Measurements from ENCODE around the gene UBTD2. TPM values are rescaled to one million over a fixed set of nuclear protein-coding genes. Genes with fewer than 3 reads are reported as not detected.

Gene UBTD2
- total RNA-seq, 2 experiments from 2014 or later = 7.9 to 8.3 TPM

- DNase-seq = no peak
- Mint-ChIP-seq H3K36me3 (ENCODE audit: low read depth) (peaks cover 51% of the 10 kb centered on the region), H3K27ac (peak overlapping the region; percentile 84), H3K9me3 (no peaks in the 10 kb centered on the region), H3K4me3 (no peak overlapping the region), H3K4me1 (ENCODE audit: low read depth) (peaks cover 78% of the 10 kb centered on the region), H3K27me3 (no peaks in the 10 kb centered on the region)
- ATAC-seq = no peak
- CTCF ChIA-PET = no interaction called here
- TF ChIP-seq CTCF (IDR thresholded peaks at IDR 0.05) = no peak
- POLR2A ChIA-PET = interaction anchor here (0.6 to 1.1 kb wide), 2 partner anchors 26 to 37 kb away, joined by 3 to 4 read pairs; no protein-coding TSS in a partner anchor
- intact Hi-C loops (cut with micrococcal nuclease) = no loop called here
Measured at GRCh38 chr5:172169216-172169615, 114.3 kb downstream of the UBTD2 start.

- H3K36me3 Mint-ChIP-seq (ENCODE audit: low read depth) = peaks cover 42% of the 10 kb centered on the region
- no peak for DNase-seq
- CTCF ChIA-PET = no interaction called here
Measured at GRCh38 chr5:172168311-172168710, 115.3 kb downstream of the UBTD2 start.

GRCh38 chr5:172167895-172168294 is 115.7 kb downstream of the UBTD2 start:
- Mint-ChIP-seq H3K27me3 (no peaks in the 10 kb centered on the region), H3K4me1 (ENCODE audit: low read depth) (peaks cover 75% of the 10 kb centered on the region), H3K36me3 (ENCODE audit: low read depth) (peaks cover 41% of the 10 kb centered on the region), H3K4me3 (no peak overlapping the region), H3K27ac (peak overlapping the region; percentile 84), H3K9me3 (no peaks in the 10 kb centered on the region)
- POLR2A ChIA-PET = no interaction called here
- TF ChIP-seq CTCF (IDR thresholded peaks at IDR 0.05) = no peak
- no peak for DNase-seq
- ATAC-seq = no peak
- CTCF ChIA-PET = interaction anchor here (0.8 to 1.0 kb wide), 2 partner anchors 13 to 20 kb away, joined by 3 read pairs; partner anchors contain the start of gene STK10
- intact Hi-C loops (cut with micrococcal nuclease) = no loop called here

More at GRCh38 chr5:172168311-172168710, 115.3 kb downstream of the UBTD2 start:
- ATAC-seq = no peak
- H3K4me1 Mint-ChIP-seq (ENCODE audit: low read depth) = peaks cover 75% of the 10 kb centered on the region
- H3K4me3 Mint-ChIP-seq = no peak overlapping the region
- intact Hi-C loops (cut with micrococcal nuclease) = no loop called here
- H3K9me3 Mint-ChIP-seq = no peaks in the 10 kb centered on the region
- POLR2A ChIA-PET = interaction anchor here (0.6 to 1.1 kb wide), 2 partner anchors 26 to 36 kb away, joined by 3 to 4 read pairs; no protein-coding TSS in a partner anchor
- no peak for TF ChIP-seq CTCF (IDR thresholded peaks at IDR 0.05)
- H3K27me3 Mint-ChIP-seq = no peaks in the 10 kb centered on the region
- H3K27ac Mint-ChIP-seq = peak overlapping the region; percentile 84

GRCh38 chr5:172166030-172166826 is 117.3 kb downstream of the UBTD2 start:
- ChIA-PET CTCF (interaction anchor here (1.0 to 2.5 kb wide), 2 partner anchors 11 to 60 kb away, joined by 3 to 6 read pairs; no protein-coding TSS in a partner anchor), POLR2A (interaction anchor here (0.7 to 6.4 kb wide), 3 partner anchors 8 to 23 kb away, joined by 3 to 51 read pairs (median 5); no protein-coding TSS in a partner anchor)
- Mint-ChIP-seq H3K4me3 (no peak overlapping the region), H3K27ac (peak overlapping the region; percentile 30), H3K36me3 (ENCODE audit: low read depth) (peaks cover 40% of the 10 kb centered on the region), H3K9me3 (no peaks in the 10 kb centered on the region), H3K4me1 (ENCODE audit: low read depth) (peaks cover 77% of the 10 kb centered on the region), H3K27me3 (no peaks in the 10 kb centered on the region)
- intact Hi-C loops (cut with micrococcal nuclease) = no loop called here
- no peak for TF ChIP-seq CTCF (IDR thresholded peaks at IDR 0.05)
- no peak for DNase-seq
- ATAC-seq = no peak

GRCh38 chr5:172165465-172165864 is 118.1 kb downstream of the UBTD2 start:
- Mint-ChIP-seq H3K9me3 (no peaks in the 10 kb centered on the region), H3K36me3 (ENCODE audit: low read depth) (peaks cover 36% of the 10 kb centered on the region), H3K27me3 (no peaks in the 10 kb centered on the region), H3K4me1 (ENCODE audit: low read depth) (peaks cover 75% of the 10 kb centered on the region), H3K4me3 (no peak overlapping the region), H3K27ac (peak overlapping the region; percentile 43)
- ATAC-seq = no peak
- CTCF ChIA-PET = interaction anchor here (1.0 to 2.5 kb wide), 2 partner anchors 11 to 59 kb away, joined by 3 to 6 read pairs; no protein-coding TSS in a partner anchor
- POLR2A ChIA-PET = interaction anchor here (1.9 to 6.4 kb wide), 2 partner anchors 9 to 10 kb away, joined by 5 to 51 read pairs; no protein-coding TSS in a partner anchor
- no peak for TF ChIP-seq CTCF (IDR thresholded peaks at IDR 0.05)
- intact Hi-C loops (cut with micrococcal nuclease) = no loop called here
- no peak for DNase-seq
